A673 (cell line): ENCODE data around the gene MVD. TPM values are rescaled to one million over a fixed set of nuclear protein-coding genes. Genes with fewer than 3 reads are reported as not detected.

Experiments used
- BruUV-seq: library from RNA; stranded (reverse); fragments of 400-500 nt; replicated peaks from 2 replicates; lab custom pipeline; 2021; lab: Mats Ljungman, UMichigan
- CTCF ChIA-PET: fragments of 300-600 bp; sonication (Branson Sonifier 250); formaldehyde crosslinking; loops from one replicate; lab custom pipeline; 2022; ENCODE audit warnings: antibody characterized with exemption; lab: Charles Lee
- POLR2A ChIA-PET: fragments of 300-600 bp; sonication (Branson Sonifier 250); formaldehyde crosslinking; loops from one replicate; lab custom pipeline; 2022; ENCODE audit warnings: antibody characterized with exemption; ENCODE audit not compliant: low non-redundant PET; lab: Charles Lee
- DNase-seq: peaks from one replicate; pipeline ENCODE4 v3.0.0-alpha.2; 2015; ENCODE audit warnings: low spot score
- H3K27ac ChIP-seq: fragments of 200-600 bp; sonication (generic); 2 replicates; pipeline ENCODE4 v1.5.1; 2016; ENCODE audit warnings: mixed run types, low read depth, mild to moderate bottlenecking, mixed read lengths, antibody characterized with exemption, low read length; ENCODE audit not compliant: poor library complexity, severe bottlenecking
- H3K27me3 ChIP-seq: fragments of 200-600 bp; sonication (generic); replicated peaks from 2 replicates; pipeline ENCODE4 v1.6.1; 2017; ENCODE audit warnings: mixed run types, low read depth, mild to moderate bottlenecking, mixed read lengths, antibody characterized with exemption, low read length; ENCODE audit not compliant: insufficient read depth, poor library complexity
- H3K36me3 ChIP-seq: fragments of 200-600 bp; sonication (generic); 2 replicates; pipeline ENCODE4 v1.6.1; 2016; ENCODE audit warnings: mixed run types, mild to moderate bottlenecking, mixed read lengths, antibody characterized with exemption, low read length; ENCODE audit not compliant: insufficient read depth, poor library complexity, severe bottlenecking
- H3K4me1 ChIP-seq: fragments of 200-600 bp; sonication (generic); 2 replicates; pipeline ENCODE4 v1.6.1; 2017; ENCODE audit warnings: mixed run types, mild to moderate bottlenecking, mixed read lengths, antibody characterized with exemption, low read length; ENCODE audit not compliant: insufficient read depth, poor library complexity, severe bottlenecking
- H3K4me3 ChIP-seq: fragments of 200-600 bp; sonication (generic); 2 replicates; pipeline ENCODE4 v1.5.1; 2016; ENCODE audit warnings: low read depth, mixed run types, mild to moderate bottlenecking, mixed read lengths, low read length; ENCODE audit not compliant: poor library complexity, severe bottlenecking
- H3K9me3 ChIP-seq: fragments of 200-600 bp; sonication (generic); 2 replicates; pipeline ENCODE4 v1.6.1; 2016; ENCODE audit warnings: mixed run types, low read depth, mild to moderate bottlenecking, mixed read lengths, antibody characterized with exemption, low read length; ENCODE audit not compliant: poor library complexity, severe bottlenecking
- CTCF ChIP-seq: fragments of 300-800, 200-600 bp; sonication (generic); conservative IDR thresholded peaks from 2 replicates; pipeline ENCODE4 v1.5.1; 2017; ENCODE audit warnings: low read depth, mild to moderate bottlenecking, antibody characterized with exemption, low read length, moderate library complexity, mixed read lengths
- EZH2 ChIP-seq: fragments of 200-600 bp; sonication (generic); IDR thresholded peaks from 2 replicates; pipeline ENCODE4 v1.6.1; 2017; ENCODE audit warnings: borderline replicate concordance, low read depth, mild to moderate bottlenecking, mixed read lengths, antibody characterized with exemption, low read length; ENCODE audit not compliant: poor library complexity, severe bottlenecking
- intact Hi-C: fragments of 100-400 bp; cut with micrococcal nuclease; formaldehyde crosslinking; loops from one replicate; pipeline ENCODE4 v1.10.0; 2022; ENCODE audit not compliant: unreplicated experiment
- total RNA-seq: library from RNA; stranded (reverse); gene quantifications from 2 replicates; pipeline ENCODE4 v1.2.3, GENCODE V29; 2021

MVD gene
- total RNA-seq, 1 experiment from 2014 or later, result 131 TPM

GRCh38 chr16:88700322-88700635, 37.4 kb upstream of the MVD start:
- H3K27me3 ChIP-seq, result no peaks in the 10 kb centered on the region
- peak overlapping the region; percentile 82 for H3K27ac ChIP-seq
- intact Hi-C loops, result no loop called here
- H3K9me3 ChIP-seq, result no peaks in the 10 kb centered on the region
- ChIA-PET CTCF (no interaction called here), POLR2A (no interaction called here)
- H3K36me3 ChIP-seq, result peaks cover 12% of the 10 kb centered on the region
- TF ChIP-seq EZH2 (no peak), CTCF (no peak)
- H3K4me1 ChIP-seq, result peaks cover 33% of the 10 kb centered on the region
- DNase-seq, result no peak
- no TSS peak for BruUV-seq
- no peak overlapping the region for H3K4me3 ChIP-seq

GRCh38 chr16:88699180-88699579, 36.3 kb upstream of the MVD start:
- Histone ChIP-seq H3K9me3 (no peaks in the 10 kb centered on the region), H3K27ac (no peak overlapping the region), H3K36me3 (peaks cover 12% of the 10 kb centered on the region), H3K4me3 (no peak overlapping the region), H3K4me1 (peaks cover 33% of the 10 kb centered on the region), H3K27me3 (no peaks in the 10 kb centered on the region)
- TF ChIP-seq EZH2 (no peak), CTCF (no peak)
- POLR2A ChIA-PET, result no interaction called here
- intact Hi-C loops, result no loop called here
- no TSS peak for BruUV-seq
- no peak for DNase-seq
- CTCF ChIA-PET, result no interaction called here

GRCh38 chr16:88698646-88699045, 35.8 kb upstream of the MVD start:
- Histone ChIP-seq H3K27ac (no peak overlapping the region), H3K4me3 (no peak overlapping the region), H3K9me3 (no peaks in the 10 kb centered on the region), H3K27me3 (no peaks in the 10 kb centered on the region), H3K36me3 (peaks cover 12% of the 10 kb centered on the region), H3K4me1 (peaks cover 28% of the 10 kb centered on the region)
- no TSS peak for BruUV-seq
- intact Hi-C loops, result no loop called here
- TF ChIP-seq EZH2 (no peak), CTCF (no peak)
- POLR2A ChIA-PET, result no interaction called here
- DNase-seq, result no peak
- CTCF ChIA-PET, result no interaction called here
